Measurements from ENCODE around the gene IL4I1.

- no peak for TF ChIP-seq CTCF (IDR thresholded peaks at IDR 0.05)
- no peak for TF ChIP-seq ZFX (IDR thresholded peaks at IDR 0.05; ENCODE audit: borderline replicate concordance)
These were observed 43.8 kb upstream of the IL4I1 start for GRCh38 chr19:49940482-49940791.

Measured in 22Rv1 (cell line).